WTC11 (cell line): ENCODE data around the gene NEK10. TPM values are rescaled to one million over a fixed set of nuclear protein-coding genes. Genes with fewer than 3 reads are reported as not detected.

Experiments used
- ATAC-seq: fragments of 200-7000 bp; cut with Tn5 transposase; 2 replicates; pipeline ENCODE4 v1.10.0; 2021; ENCODE audit warnings: mild to moderate bottlenecking, moderate library complexity
- CTCF ChIA-PET: fragments of 300-600 bp; sonication (Branson Sonifier 250); formaldehyde crosslinking; loops from one replicate; lab custom pipeline; 2021; ENCODE audit warnings: antibody characterized with exemption; lab: Charles Lee
- POLR2A ChIA-PET: fragments of 350-600 bp; sonication (Branson Sonifier 250); formaldehyde crosslinking; loops from one replicate; lab custom pipeline; 2021; ENCODE audit warnings: antibody characterized with exemption; lab: Charles Lee
- DNase-seq: peaks from one replicate; pipeline ENCODE4 v3.0.0; 2021; ENCODE audit warnings: low spot score
- H3K27ac Mint-ChIP-seq: 2 replicates; pipeline ENCODE4 v1.8.0; 2021; ENCODE audit warnings: mixed read lengths
- H3K27me3 Mint-ChIP-seq: 2 replicates; pipeline ENCODE4 v1.8.0; 2021; ENCODE audit warnings: low read depth, mild to moderate bottlenecking, moderate library complexity, mixed read lengths
- H3K36me3 Mint-ChIP-seq: 2 replicates; pipeline ENCODE4 v1.8.0; 2021; ENCODE audit warnings: mixed read lengths
- H3K4me1 Mint-ChIP-seq: 2 replicates; pipeline ENCODE4 v1.8.0; 2022; ENCODE audit warnings: mixed read lengths
- H3K4me3 Mint-ChIP-seq: 2 replicates; pipeline ENCODE4 v1.8.0; 2021; ENCODE audit warnings: mild to moderate bottlenecking, moderate library complexity, mixed read lengths
- H3K9me3 Mint-ChIP-seq: 2 replicates; pipeline ENCODE4 v1.8.0; 2021; ENCODE audit warnings: mixed read lengths
- ATF1 ChIP-seq: sonication (generic); formaldehyde crosslinking; IDR thresholded peaks from 2 replicates; pipeline ENCODE4 v1.8.1; 2023; ENCODE audit warnings: mild to moderate bottlenecking, moderate library complexity, missing genetic modification reagents
- EMX1 ChIP-seq: fragments of 250-450 bp; sonication (Bioruptor Pico); IDR thresholded peaks from 2 replicates; pipeline ENCODE4 v1.8.0; 2021; ENCODE audit warnings: mild to moderate bottlenecking
- ESRRA ChIP-seq: sonication (generic); formaldehyde crosslinking; IDR thresholded peaks from 2 replicates; pipeline ENCODE4 v1.8.1; 2022; ENCODE audit warnings: mild to moderate bottlenecking, missing genetic modification reagents, borderline replicate concordance
- FOXP1 ChIP-seq: sonication (generic); formaldehyde crosslinking; IDR thresholded peaks from 2 replicates; pipeline ENCODE4 v1.8.0; 2022; ENCODE audit warnings: missing genetic modification reagents, mild to moderate bottlenecking, moderate library complexity, borderline replicate concordance
- NR1H2 ChIP-seq: sonication (generic); formaldehyde crosslinking; IDR thresholded peaks from 2 replicates; pipeline ENCODE4 v1.9.0; 2021; ENCODE audit warnings: mild to moderate bottlenecking, moderate library complexity, missing genetic modification reagents
- NR2C2 ChIP-seq: sonication (generic); formaldehyde crosslinking; IDR thresholded peaks from 2 replicates; pipeline ENCODE4 v1.8.0; 2022; ENCODE audit warnings: mild to moderate bottlenecking, missing genetic modification reagents
- PRRX2 ChIP-seq: fragments of 250-450 bp; sonication (Bioruptor Pico); IDR thresholded peaks from 2 replicates; pipeline ENCODE4 v1.8.0; 2021; ENCODE audit warnings: mild to moderate bottlenecking
- RELA ChIP-seq: sonication (generic); formaldehyde crosslinking; IDR thresholded peaks from 2 replicates; pipeline ENCODE4 v1.8.1; 2022; ENCODE audit warnings: missing genetic modification reagents, mild to moderate bottlenecking, borderline replicate concordance
- SMAD4 ChIP-seq: sonication (generic); formaldehyde crosslinking; IDR thresholded peaks from 2 replicates; pipeline ENCODE4 v1.8.0; 2022; ENCODE audit warnings: mild to moderate bottlenecking, missing genetic modification reagents
- SP1 ChIP-seq: sonication (generic); formaldehyde crosslinking; conservative IDR thresholded peaks from 2 replicates; pipeline ENCODE4 v1.8.1; 2022; ENCODE audit warnings: missing genetic modification reagents
- TCF7 ChIP-seq: sonication (generic); formaldehyde crosslinking; IDR thresholded peaks from 2 replicates; pipeline ENCODE4 v1.8.0; 2022; ENCODE audit warnings: mild to moderate bottlenecking, low read depth, missing genetic modification reagents, moderate library complexity
- ZNF138 ChIP-seq: sonication (generic); formaldehyde crosslinking; conservative IDR thresholded peaks from 2 replicates; pipeline ENCODE4 v1.8.1; 2022; ENCODE audit warnings: mild to moderate bottlenecking, moderate library complexity, missing genetic modification reagents
- total RNA-seq: library from RNA; stranded (reverse); gene quantifications from 3 replicates; pipeline ENCODE4 v1.2.3, GENCODE V29; 2021
- TF ChIP-seq, protein P1 (sequence below): sonication (generic); formaldehyde crosslinking; conservative IDR thresholded peaks from 2 replicates; pipeline ENCODE4 v1.8.1; 2023; ENCODE audit warnings: mild to moderate bottlenecking, low read depth, missing genetic modification reagents, moderate library complexity
- TF ChIP-seq, protein P2 (sequence below): sonication (generic); formaldehyde crosslinking; IDR thresholded peaks from 2 replicates; pipeline ENCODE4 v1.8.0; 2022; ENCODE audit warnings: mild to moderate bottlenecking, missing genetic modification reagents
- TF ChIP-seq, protein P3 (sequence below): fragments of 250-450 bp; sonication (Bioruptor Pico); IDR thresholded peaks from 2 replicates; pipeline ENCODE4 v1.9.0; 2021; ENCODE audit warnings: moderate library complexity, mild to moderate bottlenecking, inconsistent platforms, borderline replicate concordance
- TF ChIP-seq, protein P4 (sequence below): sonication (generic); formaldehyde crosslinking; IDR thresholded peaks from 2 replicates; pipeline ENCODE4 v1.8.1; 2023; ENCODE audit warnings: mild to moderate bottlenecking, missing genetic modification reagents
- TF ChIP-seq, protein P5 (sequence below): sonication (generic); formaldehyde crosslinking; IDR thresholded peaks from 2 replicates; pipeline ENCODE4 v1.8.1; 2022; ENCODE audit warnings: mild to moderate bottlenecking, missing genetic modification reagents, moderate library complexity, borderline replicate concordance

The NEK10 gene
- total RNA-seq, 1 experiment from 2014 or later, result 0.37 TPM

DNA sequence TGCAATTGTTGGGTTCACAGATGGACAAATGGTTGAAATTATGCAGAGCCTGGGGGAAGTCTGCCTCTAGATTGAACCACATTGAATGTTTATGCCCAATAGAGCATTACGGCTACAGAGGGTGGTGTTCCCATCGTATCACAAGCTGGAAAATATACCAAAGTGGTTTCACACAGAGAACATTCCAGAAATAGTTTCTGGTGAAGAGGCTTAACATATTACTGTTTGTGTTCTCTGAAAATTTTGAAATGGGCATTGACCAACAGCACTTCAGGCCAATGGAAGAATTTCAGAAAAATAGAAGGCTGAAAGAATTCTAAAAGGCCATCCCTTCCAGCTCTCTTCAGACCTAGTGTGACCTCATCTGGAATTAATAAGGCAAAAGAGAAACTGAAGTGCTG, 203.9 kb downstream of the NEK10 start:
- no peaks in the 10 kb centered on the region for H3K4me1 Mint-ChIP-seq
- no peak overlapping the region for H3K27ac Mint-ChIP-seq
- H3K36me3 Mint-ChIP-seq, result no peaks in the 10 kb centered on the region
- DNase-seq (no peak), ATAC-seq (no peak)
- TF ChIP-seq, protein P1, sequence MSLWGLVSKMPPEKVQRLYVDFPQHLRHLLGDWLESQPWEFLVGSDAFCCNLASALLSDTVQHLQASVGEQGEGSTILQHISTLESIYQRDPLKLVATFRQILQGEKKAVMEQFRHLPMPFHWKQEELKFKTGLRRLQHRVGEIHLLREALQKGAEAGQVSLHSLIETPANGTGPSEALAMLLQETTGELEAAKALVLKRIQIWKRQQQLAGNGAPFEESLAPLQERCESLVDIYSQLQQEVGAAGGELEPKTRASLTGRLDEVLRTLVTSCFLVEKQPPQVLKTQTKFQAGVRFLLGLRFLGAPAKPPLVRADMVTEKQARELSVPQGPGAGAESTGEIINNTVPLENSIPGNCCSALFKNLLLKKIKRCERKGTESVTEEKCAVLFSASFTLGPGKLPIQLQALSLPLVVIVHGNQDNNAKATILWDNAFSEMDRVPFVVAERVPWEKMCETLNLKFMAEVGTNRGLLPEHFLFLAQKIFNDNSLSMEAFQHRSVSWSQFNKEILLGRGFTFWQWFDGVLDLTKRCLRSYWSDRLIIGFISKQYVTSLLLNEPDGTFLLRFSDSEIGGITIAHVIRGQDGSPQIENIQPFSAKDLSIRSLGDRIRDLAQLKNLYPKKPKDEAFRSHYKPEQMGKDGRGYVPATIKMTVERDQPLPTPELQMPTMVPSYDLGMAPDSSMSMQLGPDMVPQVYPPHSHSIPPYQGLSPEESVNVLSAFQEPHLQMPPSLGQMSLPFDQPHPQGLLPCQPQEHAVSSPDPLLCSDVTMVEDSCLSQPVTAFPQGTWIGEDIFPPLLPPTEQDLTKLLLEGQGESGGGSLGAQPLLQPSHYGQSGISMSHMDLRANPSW (CRISPR knock-in tag), result no peak
- TF ChIP-seq PRRX2 (no peak), FOXP1 (CRISPR knock-in tag) (no peak), ATF1 (CRISPR knock-in tag) (no peak), ZNF138 (no peak), SP1 (CRISPR knock-in tag) (no peak), NR1H2 (CRISPR knock-in tag) (no peak), RELA (CRISPR knock-in tag) (no peak), ESRRA (CRISPR knock-in tag) (no peak), NR2C2 (CRISPR knock-in tag) (no peak)
- TF ChIP-seq, protein P2, sequence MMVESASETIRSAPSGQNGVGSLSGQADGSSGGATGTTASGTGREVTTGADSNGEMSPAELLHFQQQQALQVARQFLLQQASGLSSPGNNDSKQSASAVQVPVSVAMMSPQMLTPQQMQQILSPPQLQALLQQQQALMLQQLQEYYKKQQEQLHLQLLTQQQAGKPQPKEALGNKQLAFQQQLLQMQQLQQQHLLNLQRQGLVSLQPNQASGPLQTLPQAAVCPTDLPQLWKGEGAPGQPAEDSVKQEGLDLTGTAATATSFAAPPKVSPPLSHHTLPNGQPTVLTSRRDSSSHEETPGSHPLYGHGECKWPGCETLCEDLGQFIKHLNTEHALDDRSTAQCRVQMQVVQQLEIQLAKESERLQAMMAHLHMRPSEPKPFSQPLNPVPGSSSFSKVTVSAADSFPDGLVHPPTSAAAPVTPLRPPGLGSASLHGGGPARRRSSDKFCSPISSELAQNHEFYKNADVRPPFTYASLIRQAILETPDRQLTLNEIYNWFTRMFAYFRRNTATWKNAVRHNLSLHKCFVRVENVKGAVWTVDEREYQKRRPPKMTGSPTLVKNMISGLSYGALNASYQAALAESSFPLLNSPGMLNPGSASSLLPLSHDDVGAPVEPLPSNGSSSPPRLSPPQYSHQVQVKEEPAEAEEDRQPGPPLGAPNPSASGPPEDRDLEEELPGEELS (CRISPR knock-in tag), result no peak
- TF ChIP-seq, protein P3, sequence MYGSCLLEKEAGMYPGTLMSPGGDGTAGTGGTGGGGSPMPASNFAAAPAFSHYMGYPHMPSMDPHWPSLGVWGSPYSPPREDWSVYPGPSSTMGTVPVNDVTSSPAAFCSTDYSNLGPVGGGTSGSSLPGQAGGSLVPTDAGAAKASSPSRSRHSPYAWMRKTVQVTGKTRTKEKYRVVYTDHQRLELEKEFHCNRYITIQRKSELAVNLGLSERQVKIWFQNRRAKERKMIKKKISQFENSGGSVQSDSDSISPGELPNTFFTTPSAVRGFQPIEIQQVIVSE (CRISPR knock-in tag), result no peak
- TF ChIP-seq, protein P4, sequence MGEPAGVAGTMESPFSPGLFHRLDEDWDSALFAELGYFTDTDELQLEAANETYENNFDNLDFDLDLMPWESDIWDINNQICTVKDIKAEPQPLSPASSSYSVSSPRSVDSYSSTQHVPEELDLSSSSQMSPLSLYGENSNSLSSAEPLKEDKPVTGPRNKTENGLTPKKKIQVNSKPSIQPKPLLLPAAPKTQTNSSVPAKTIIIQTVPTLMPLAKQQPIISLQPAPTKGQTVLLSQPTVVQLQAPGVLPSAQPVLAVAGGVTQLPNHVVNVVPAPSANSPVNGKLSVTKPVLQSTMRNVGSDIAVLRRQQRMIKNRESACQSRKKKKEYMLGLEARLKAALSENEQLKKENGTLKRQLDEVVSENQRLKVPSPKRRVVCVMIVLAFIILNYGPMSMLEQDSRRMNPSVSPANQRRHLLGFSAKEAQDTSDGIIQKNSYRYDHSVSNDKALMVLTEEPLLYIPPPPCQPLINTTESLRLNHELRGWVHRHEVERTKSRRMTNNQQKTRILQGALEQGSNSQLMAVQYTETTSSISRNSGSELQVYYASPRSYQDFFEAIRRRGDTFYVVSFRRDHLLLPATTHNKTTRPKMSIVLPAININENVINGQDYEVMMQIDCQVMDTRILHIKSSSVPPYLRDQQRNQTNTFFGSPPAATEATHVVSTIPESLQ, result no peak
- H3K4me3 Mint-ChIP-seq, result no peak overlapping the region
- ChIA-PET CTCF (no interaction called here), POLR2A (no interaction called here)
- no peaks in the 10 kb centered on the region for H3K9me3 Mint-ChIP-seq
- H3K27me3 Mint-ChIP-seq, result no peaks in the 10 kb centered on the region

DNA sequence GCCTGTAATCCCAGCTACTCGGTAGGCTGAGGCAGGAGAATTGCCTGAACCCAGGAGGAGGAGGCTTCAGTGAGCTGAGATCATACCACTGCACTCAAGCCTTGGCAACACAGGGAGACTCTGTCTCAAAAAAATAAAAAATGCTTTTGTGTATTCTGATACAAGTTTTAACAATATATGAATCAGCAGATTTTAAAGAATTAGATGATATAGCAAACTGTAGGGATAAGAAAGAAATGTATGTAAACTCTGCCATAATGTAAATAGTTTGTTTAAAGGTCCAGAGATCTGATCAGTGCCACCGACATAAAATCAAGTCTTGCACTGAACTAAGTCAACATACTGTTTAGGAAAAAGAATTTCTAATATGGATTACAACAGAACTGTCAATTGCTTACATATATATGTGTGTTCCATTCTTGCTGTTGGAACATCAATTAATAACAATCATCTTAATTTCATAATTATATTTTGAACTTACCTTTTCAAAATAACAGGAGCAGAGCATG, 208.3 kb downstream of the NEK10 start:
- TF ChIP-seq, protein P5, sequence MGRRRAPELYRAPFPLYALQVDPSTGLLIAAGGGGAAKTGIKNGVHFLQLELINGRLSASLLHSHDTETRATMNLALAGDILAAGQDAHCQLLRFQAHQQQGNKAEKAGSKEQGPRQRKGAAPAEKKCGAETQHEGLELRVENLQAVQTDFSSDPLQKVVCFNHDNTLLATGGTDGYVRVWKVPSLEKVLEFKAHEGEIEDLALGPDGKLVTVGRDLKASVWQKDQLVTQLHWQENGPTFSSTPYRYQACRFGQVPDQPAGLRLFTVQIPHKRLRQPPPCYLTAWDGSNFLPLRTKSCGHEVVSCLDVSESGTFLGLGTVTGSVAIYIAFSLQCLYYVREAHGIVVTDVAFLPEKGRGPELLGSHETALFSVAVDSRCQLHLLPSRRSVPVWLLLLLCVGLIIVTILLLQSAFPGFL (CRISPR knock-in tag), result no peak
- TF ChIP-seq EMX1 (CRISPR knock-in tag) (no peak), TCF7 (CRISPR knock-in tag) (no peak), SMAD4 (CRISPR knock-in tag) (no peak)
- no peak for DNase-seq
- 0 out of 2 replicates have a peak, but pooled peaks cover 6% of the 10 kb centered on the region for H3K9me3 Mint-ChIP-seq
- no peak for ATAC-seq
- H3K4me1 Mint-ChIP-seq, result no peaks in the 10 kb centered on the region
- no peak overlapping the region for H3K27ac Mint-ChIP-seq
- H3K36me3 Mint-ChIP-seq, result no peaks in the 10 kb centered on the region
- H3K4me3 Mint-ChIP-seq, result no peak overlapping the region
- no peaks in the 10 kb centered on the region for H3K27me3 Mint-ChIP-seq
- ChIA-PET CTCF (no interaction called here), POLR2A (no interaction called here)
